Endothelial cell of umbilical vein (primary cell): ENCODE measurements around the gene AUTS2. TPM values are rescaled to one million over a fixed set of nuclear protein-coding genes. Genes with fewer than 3 reads are reported as not detected.

Source experiments
- BruUV-seq: library from RNA; stranded (reverse); fragments of 400-500 nt; replicated peaks from 2 replicates; lab custom pipeline; 2021; lab: Mats Ljungman, UMichigan
- CTCF ChIA-PET: fragments of 300-600, 350-600 bp; sonication (Branson Sonifier 250); formaldehyde crosslinking; loops from one replicate; lab custom pipeline; 2021; ENCODE audit warnings: antibody characterized with exemption, inconsistent platforms; lab: Charles Lee
- POLR2A ChIA-PET: fragments of 300-600, 350-600 bp; sonication (Branson Sonifier 250); formaldehyde crosslinking; loops from one replicate; lab custom pipeline; 2021; ENCODE audit warnings: antibody characterized with exemption, inconsistent platforms; lab: Charles Lee
- DNase-seq: peaks from one replicate; pipeline ENCODE4 v3.0.0-alpha.2; 2011; ENCODE audit warnings: low read depth, low spot score
- FAIRE-seq: peaks from 2 replicates; lab custom pipeline; 2011; peaks lifted over from hg19 to GRCh38; lab: Jason Lieb, UNC
- H2AFZ ChIP-seq: 2 replicates; pipeline ENCODE4 v1.6.0; 2012; ENCODE audit warnings: low read depth, low read length, control low read depth, inconsistent platforms
- H3K27ac ChIP-seq: 2 replicates; pipeline ENCODE4 v1.5.1; 2011; ENCODE audit warnings: low read depth, mild to moderate bottlenecking, control low read depth, low read length, moderate library complexity; ENCODE audit not compliant: insufficient read depth
- H3K27me3 ChIP-seq, 2 experiments: 2 replicates each; pipeline versions ENCODE4 v1.6.0 to v1.6.1; 2011; ENCODE audit warnings: low read length in 2 of 2, mixed read lengths in 1 of 2; ENCODE audit not compliant: control insufficient read depth in 2 of 2, insufficient read depth in 2 of 2
- H3K36me3 ChIP-seq, 2 experiments: 2 replicates in 1 of 2; 3 replicates in 1 of 2; pipeline ENCODE4 v1.5.1; 2011; ENCODE audit warnings: low read length in 2 of 2, mild to moderate bottlenecking in 1 of 2, moderate library complexity in 1 of 2; ENCODE audit not compliant: control insufficient read depth in 2 of 2, insufficient read depth in 2 of 2; ENCODE audit errors: extremely low read depth in 1 of 2
- H3K4me1 ChIP-seq: 3 replicates; pipeline ENCODE4 v1.5.1; 2011; ENCODE audit warnings: mild to moderate bottlenecking, low read length; ENCODE audit not compliant: control insufficient read depth, insufficient read depth; ENCODE audit errors: extremely low read depth
- H3K4me2 ChIP-seq: 2 replicates; pipeline ENCODE4 v1.6.1; 2011; ENCODE audit warnings: low read length, control low read depth, mixed read lengths; ENCODE audit not compliant: insufficient read depth
- H3K4me3 ChIP-seq, 3 experiments: fragments of 200-600 bp in 1 of 3; sonication (generic), shearing (Covaris generic) in 1 of 3; replicated peaks in 1 of 3; 2 replicates each; pipeline ENCODE4 v1.5.1; 2011 to 2016; ENCODE audit warnings: control low read depth in 3 of 3, low read length in 3 of 3, mild to moderate bottlenecking in 2 of 3, inconsistent platforms in 1 of 3, low read depth in 1 of 3, moderate library complexity in 1 of 3; ENCODE audit not compliant: insufficient read depth in 1 of 3
- H3K79me2 ChIP-seq: 2 replicates; pipeline ENCODE4 v1.6.0; 2012; ENCODE audit warnings: low read length, inconsistent platforms; ENCODE audit not compliant: control insufficient read depth, insufficient read depth
- H3K9ac ChIP-seq: replicated peaks from 2 replicates; pipeline ENCODE3; 2011; ENCODE audit warnings: low read length, control low read depth; ENCODE audit not compliant: insufficient read depth; ENCODE audit errors: extremely low read depth
- H3K9me1 ChIP-seq: replicated peaks from 3 replicates; pipeline ENCODE4 v1.6.0; 2011; ENCODE audit warnings: mild to moderate bottlenecking, low read length; ENCODE audit not compliant: control insufficient read depth, insufficient read depth; ENCODE audit errors: extremely low read depth
- H3K9me3 ChIP-seq: replicated peaks from 2 replicates; pipeline ENCODE4 v1.5.1; 2012; ENCODE audit warnings: low read length, inconsistent platforms; ENCODE audit not compliant: control insufficient read depth, insufficient read depth
- H4K20me1 ChIP-seq: replicated peaks from 2 replicates; pipeline ENCODE3; 2011; ENCODE audit warnings: mild to moderate bottlenecking, low read length; ENCODE audit not compliant: control insufficient read depth, insufficient read depth; ENCODE audit errors: extremely low read depth
- EZH2 ChIP-seq: IDR thresholded peaks from 2 replicates; pipeline ENCODE4 v1.6.1; 2012; ENCODE audit warnings: borderline replicate concordance, low read depth, mild to moderate bottlenecking, moderate library complexity, low read length, inconsistent platforms; ENCODE audit not compliant: severe bottlenecking
- FOS ChIP-seq: IDR thresholded peaks from 2 replicates; pipeline ENCODE4 v1.6.1; 2011; ENCODE audit warnings: mild to moderate bottlenecking, low read length, moderate library complexity, borderline replicate concordance; ENCODE audit not compliant: insufficient read depth
- GATA2 ChIP-seq: IDR thresholded peaks from 2 replicates; pipeline ENCODE4 v1.7.0; 2011; ENCODE audit warnings: low read depth, mild to moderate bottlenecking, moderate library complexity, mixed read lengths, low read length; ENCODE audit not compliant: insufficient read length, insufficient read depth
- JUN ChIP-seq: IDR thresholded peaks from 2 replicates; pipeline ENCODE4 v1.6.1; 2011; ENCODE audit warnings: borderline replicate concordance, low read depth; ENCODE audit not compliant: insufficient read length, insufficient read depth
- MAX ChIP-seq: IDR thresholded peaks from 2 replicates; pipeline ENCODE4 v1.6.1; 2011; ENCODE audit not compliant: insufficient read depth, insufficient read length
- MYC ChIP-seq: IDR thresholded peaks from one replicate; pipeline ENCODE4 v1.6.1; 2011; ENCODE audit warnings: mild to moderate bottlenecking, low read depth, low read length
- POLR2A ChIP-seq: IDR thresholded peaks from 2 replicates; pipeline ENCODE4 v1.6.1; 2012; ENCODE audit warnings: low read depth, mild to moderate bottlenecking, control low read depth, low read length
- POLR2AphosphoS5 ChIP-seq: IDR thresholded peaks from 2 replicates; pipeline ENCODE4 v1.6.1; 2012; ENCODE audit warnings: low read depth, mild to moderate bottlenecking, control low read depth, low read length, moderate library complexity; ENCODE audit not compliant: insufficient read depth
- dilution Hi-C: fragments of 300-500 bp; cut with MboI; formaldehyde crosslinking; loops from one replicate; pipeline ENCODE4 v1.15.0; 2019; ENCODE audit warnings: low sequenced_read_pairs; ENCODE audit not compliant: extremely low pct_ligation_motif_present
- intact Hi-C: fragments of 100-400 bp; cut with micrococcal nuclease; formaldehyde crosslinking; loops from one replicate; pipeline ENCODE4 v1.10.0; 2022
- polyA plus RNA-seq, 4 experiments: library from polyadenylated mRNA; depleted of rRNA in 3 of 4; stranded (reverse) in 3 of 4; unstranded in 1 of 4; fragments of >200 nt; gene quantifications; 2 replicates each; pipeline versions ENCODE4 v1.2.1 to v1.2.3, GENCODE V29; 2011 to 2012; ENCODE audit warnings: missing spikeins in 1 of 4
- total RNA-seq: library from RNA; stranded (reverse); gene quantifications from 2 replicates; pipeline ENCODE4 v1.2.3, GENCODE V29; 2021

AUTS2 gene
- total and polyA plus RNA-seq, 2 donors (not counting 3 experiments of a cell fraction or from before 2014, with no cell fraction given), result 0.59 to 8.0 TPM

- no peak overlapping the region for H3K4me2 ChIP-seq
- no peaks in the 10 kb centered on the region for H3K36me3 ChIP-seq
- intact Hi-C loops (no loop called here), dilution Hi-C loops (no loop called here)
- H3K27ac ChIP-seq, result no peak overlapping the region
- POLR2A ChIA-PET, result no interaction called here
- CTCF ChIA-PET, result no interaction called here
- H3K9ac ChIP-seq, result no peak overlapping the region
- FAIRE-seq (no peak), DNase-seq (no peak)
- H3K9me3 ChIP-seq, result peaks cover 3% of the 10 kb centered on the region
- no peaks in the 10 kb centered on the region for H3K79me2 ChIP-seq
- no peaks in the 10 kb centered on the region for H3K9me1 ChIP-seq
- H3K4me3 ChIP-seq, result no peak overlapping the region
- TF ChIP-seq FOS (no peak), POLR2A (no peak), JUN (no peak), GATA2 (no peak), POLR2AphosphoS5 (no peak), MAX (no peak)
- H3K27me3 ChIP-seq, result no peaks in the 10 kb centered on the region
- no peak overlapping the region for H2AFZ ChIP-seq
- BruUV-seq, result no TSS peak
- H3K4me1 ChIP-seq, result no peaks in the 10 kb centered on the region
- H4K20me1 ChIP-seq, result no peaks in the 10 kb centered on the region
These were observed 1016.9 kb downstream of the AUTS2 start for GRCh38 chr7:70615066-70615606.

GRCh38 chr7:70616211-70616610 is 1017.9 kb downstream of the AUTS2 start:
- no peak for DNase-seq
- Histone ChIP-seq H4K20me1 (no peaks in the 10 kb centered on the region), H3K27me3 (no peaks in the 10 kb centered on the region), H3K9me3 (peaks cover 1% of the 10 kb centered on the region), H3K79me2 (no peaks in the 10 kb centered on the region), H3K36me3 (no peaks in the 10 kb centered on the region), H3K4me3 (no peak overlapping the region), H3K4me2 (no peak overlapping the region), H2AFZ (no peak overlapping the region), H3K4me1 (no peaks in the 10 kb centered on the region), H3K27ac (no peak overlapping the region), H3K9ac (no peak overlapping the region), H3K9me1 (no peaks in the 10 kb centered on the region)
- dilution Hi-C loops (no loop called here), intact Hi-C loops (no loop called here)
- FAIRE-seq, result no peak
- BruUV-seq, result no TSS peak
- CTCF ChIA-PET, result no interaction called here
- TF ChIP-seq GATA2 (no peak), FOS (no peak), MYC (no peak), MAX (no peak), JUN (no peak), POLR2AphosphoS5 (no peak), EZH2 (no peak), POLR2A (no peak)
- POLR2A ChIA-PET, result no interaction called here
